WTC11 (cell line): ENCODE measurements around the gene HS3ST3A1. TPM values are rescaled to one million over a fixed set of nuclear protein-coding genes. Genes with fewer than 3 reads are reported as not detected.
A peak's percentile ranks its signal among the peaks of the same experiment; 100 is the strongest.

Experiments
- ATAC-seq: fragments of 200-7000 bp; cut with Tn5 transposase; 2 replicates; pipeline ENCODE4 v1.10.0; 2021; ENCODE audit warnings: mild to moderate bottlenecking, moderate library complexity
- CTCF ChIA-PET: fragments of 300-600 bp; sonication (Branson Sonifier 250); formaldehyde crosslinking; loops from one replicate; lab custom pipeline; 2021; ENCODE audit warnings: antibody characterized with exemption; lab: Charles Lee
- POLR2A ChIA-PET: fragments of 350-600 bp; sonication (Branson Sonifier 250); formaldehyde crosslinking; loops from one replicate; lab custom pipeline; 2021; ENCODE audit warnings: antibody characterized with exemption; lab: Charles Lee
- DNase-seq: peaks from one replicate; pipeline ENCODE4 v3.0.0; 2021; ENCODE audit warnings: low spot score
- H3K27ac Mint-ChIP-seq: 2 replicates; pipeline ENCODE4 v1.8.0; 2021; ENCODE audit warnings: mixed read lengths
- H3K27me3 Mint-ChIP-seq: 2 replicates; pipeline ENCODE4 v1.8.0; 2021; ENCODE audit warnings: low read depth, mild to moderate bottlenecking, moderate library complexity, mixed read lengths
- H3K36me3 Mint-ChIP-seq: 2 replicates; pipeline ENCODE4 v1.8.0; 2021; ENCODE audit warnings: mixed read lengths
- H3K4me1 Mint-ChIP-seq: 2 replicates; pipeline ENCODE4 v1.8.0; 2022; ENCODE audit warnings: mixed read lengths
- H3K4me3 Mint-ChIP-seq: 2 replicates; pipeline ENCODE4 v1.8.0; 2021; ENCODE audit warnings: mild to moderate bottlenecking, moderate library complexity, mixed read lengths
- H3K9me3 Mint-ChIP-seq: 2 replicates; pipeline ENCODE4 v1.8.0; 2021; ENCODE audit warnings: mixed read lengths
- CBFB ChIP-seq: sonication (generic); formaldehyde crosslinking; IDR thresholded peaks from 2 replicates; pipeline ENCODE4 v1.8.1; 2022; ENCODE audit warnings: mild to moderate bottlenecking, low read depth, missing genetic modification reagents
- CREB1 ChIP-seq: sonication (generic); formaldehyde crosslinking; IDR thresholded peaks from 2 replicates; pipeline ENCODE4 v1.8.0; 2023; ENCODE audit warnings: mild to moderate bottlenecking, missing genetic modification reagents
- CREM ChIP-seq: sonication (generic); formaldehyde crosslinking; IDR thresholded peaks from 2 replicates; pipeline ENCODE4 v1.8.1; 2022; ENCODE audit warnings: mild to moderate bottlenecking, missing genetic modification reagents, moderate library complexity
- ETV6 ChIP-seq: sonication (generic); formaldehyde crosslinking; IDR thresholded peaks from 2 replicates; pipeline ENCODE4 v1.8.1; 2022; ENCODE audit warnings: mild to moderate bottlenecking, missing genetic modification reagents
- GTF2I ChIP-seq: fragments of 250-450 bp; sonication (Bioruptor Pico); conservative IDR thresholded peaks from 2 replicates; pipeline ENCODE4 v1.4.0; 2021; ENCODE audit warnings: mild to moderate bottlenecking
- HMGA2 ChIP-seq: fragments of 250-450 bp; sonication (Bioruptor Pico); IDR thresholded peaks from 2 replicates; pipeline ENCODE4 v1.4.0; 2021; ENCODE audit warnings: mild to moderate bottlenecking, moderate library complexity
- JAZF1 ChIP-seq: fragments of 250-450 bp; sonication (Bioruptor Pico); IDR thresholded peaks from 2 replicates; pipeline ENCODE4 v1.9.0; 2021; ENCODE audit warnings: moderate library complexity, mild to moderate bottlenecking, inconsistent platforms
- KAT7 ChIP-seq: sonication (generic); formaldehyde crosslinking; IDR thresholded peaks from 2 replicates; pipeline ENCODE4 v1.8.1; 2023; ENCODE audit warnings: missing genetic modification reagents, mild to moderate bottlenecking, borderline replicate concordance
- RORB ChIP-seq: fragments of 250-450 bp; sonication (Bioruptor Pico); IDR thresholded peaks from 2 replicates; pipeline ENCODE4 v1.9.0; 2021; ENCODE audit warnings: mild to moderate bottlenecking
- SMAD3 ChIP-seq: sonication (generic); formaldehyde crosslinking; IDR thresholded peaks from 2 replicates; pipeline ENCODE4 v1.8.0; 2022; ENCODE audit warnings: missing genetic modification reagents, mild to moderate bottlenecking, borderline replicate concordance
- TEAD1 ChIP-seq: sonication (generic); formaldehyde crosslinking; IDR thresholded peaks from 2 replicates; pipeline ENCODE4 v1.8.0; 2022; ENCODE audit warnings: mild to moderate bottlenecking, missing genetic modification reagents
- ZNF219 ChIP-seq: sonication (generic); formaldehyde crosslinking; IDR thresholded peaks from 2 replicates; pipeline ENCODE4 v1.8.0; 2023; ENCODE audit warnings: missing genetic modification reagents, mild to moderate bottlenecking, borderline replicate concordance
- ZNF396 ChIP-seq: fragments of 250-450 bp; sonication (Bioruptor Pico); IDR thresholded peaks from 2 replicates; pipeline ENCODE4 v1.8.0; 2021; ENCODE audit warnings: mild to moderate bottlenecking, moderate library complexity, borderline replicate concordance
- ZNF416 ChIP-seq: fragments of 250-450 bp; sonication (Bioruptor Pico); IDR thresholded peaks from 2 replicates; pipeline ENCODE4 v1.9.0; 2021; ENCODE audit warnings: mild to moderate bottlenecking, inconsistent platforms
- total RNA-seq: library from RNA; stranded (reverse); gene quantifications from 3 replicates; pipeline ENCODE4 v1.2.3, GENCODE V29; 2021
- TF ChIP-seq, protein P1 (sequence below): sonication (generic); formaldehyde crosslinking; conservative IDR thresholded peaks from 2 replicates; pipeline ENCODE4 v1.8.1; 2022; ENCODE audit warnings: mild to moderate bottlenecking, missing genetic modification reagents
- TF ChIP-seq, protein P2 (sequence below): sonication (generic); formaldehyde crosslinking; IDR thresholded peaks from 2 replicates; pipeline ENCODE4 v1.8.1; 2022; ENCODE audit warnings: mild to moderate bottlenecking, moderate library complexity, missing genetic modification reagents
- TF ChIP-seq, protein P3 (sequence below): sonication (generic); formaldehyde crosslinking; IDR thresholded peaks from 2 replicates; pipeline ENCODE4 v1.8.0; 2022; ENCODE audit warnings: mild to moderate bottlenecking, missing genetic modification reagents
- TF ChIP-seq, protein P4 (sequence below): sonication (generic); formaldehyde crosslinking; conservative IDR thresholded peaks from 2 replicates; pipeline ENCODE4 v1.8.1; 2023; ENCODE audit warnings: mild to moderate bottlenecking, low read depth, missing genetic modification reagents, moderate library complexity
- TF ChIP-seq, protein P5 (sequence below): sonication (generic); formaldehyde crosslinking; IDR thresholded peaks from 2 replicates; pipeline ENCODE4 v1.8.1; 2023; ENCODE audit warnings: mild to moderate bottlenecking, moderate library complexity, missing genetic modification reagents
- TF ChIP-seq, protein P6 (sequence below): fragments of 250-450 bp; sonication (Bioruptor Pico); IDR thresholded peaks from 2 replicates; pipeline ENCODE4 v1.8.0; 2021; ENCODE audit warnings: mild to moderate bottlenecking
- TF ChIP-seq, protein P7 (sequence below): fragments of 250-450 bp; sonication (Bioruptor Pico); IDR thresholded peaks from 2 replicates; pipeline ENCODE4 v1.9.0; 2021; ENCODE audit warnings: moderate library complexity, mild to moderate bottlenecking, inconsistent platforms, borderline replicate concordance

HS3ST3A1 gene
- total RNA-seq, 1 experiment from 2014 or later: 9.7 TPM

DNA sequence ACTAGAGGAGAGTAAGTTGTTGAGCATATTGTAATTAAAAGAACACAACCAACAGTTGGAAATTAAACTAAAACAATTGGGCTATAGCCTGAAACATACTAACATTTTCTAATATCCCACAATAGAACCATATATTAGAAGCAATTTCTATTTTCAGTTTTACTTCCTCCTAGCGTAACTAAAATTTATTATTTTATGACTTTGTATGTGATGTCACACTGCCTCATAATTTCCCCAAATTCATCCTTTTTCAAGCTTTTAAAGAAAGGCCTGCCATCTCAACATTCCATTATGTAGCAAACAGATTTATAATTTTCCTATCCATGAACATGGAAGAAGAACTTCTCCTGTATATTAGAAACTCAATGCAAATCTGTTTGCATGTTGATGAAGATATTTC lies 110.2 kb downstream of the HS3ST3A1 start:
- peaks cover 15% of the 10 kb centered on the region for H3K4me1 Mint-ChIP-seq
- TF ChIP-seq ZNF416 (CRISPR knock-in tag) (no peak), CREB1 (no peak), HMGA2 (no peak), ETV6 (CRISPR knock-in tag) (no peak), JAZF1 (CRISPR knock-in tag) (no peak)
- TF ChIP-seq, protein P1, sequence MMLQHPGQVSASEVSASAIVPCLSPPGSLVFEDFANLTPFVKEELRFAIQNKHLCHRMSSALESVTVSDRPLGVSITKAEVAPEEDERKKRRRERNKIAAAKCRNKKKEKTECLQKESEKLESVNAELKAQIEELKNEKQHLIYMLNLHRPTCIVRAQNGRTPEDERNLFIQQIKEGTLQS (CRISPR knock-in tag): no peak
- TF ChIP-seq, protein P2, sequence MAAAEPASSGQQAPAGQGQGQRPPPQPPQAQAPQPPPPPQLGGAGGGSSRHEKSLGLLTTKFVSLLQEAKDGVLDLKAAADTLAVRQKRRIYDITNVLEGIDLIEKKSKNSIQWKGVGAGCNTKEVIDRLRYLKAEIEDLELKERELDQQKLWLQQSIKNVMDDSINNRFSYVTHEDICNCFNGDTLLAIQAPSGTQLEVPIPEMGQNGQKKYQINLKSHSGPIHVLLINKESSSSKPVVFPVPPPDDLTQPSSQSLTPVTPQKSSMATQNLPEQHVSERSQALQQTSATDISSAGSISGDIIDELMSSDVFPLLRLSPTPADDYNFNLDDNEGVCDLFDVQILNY: no peak
- TF ChIP-seq, protein P3, sequence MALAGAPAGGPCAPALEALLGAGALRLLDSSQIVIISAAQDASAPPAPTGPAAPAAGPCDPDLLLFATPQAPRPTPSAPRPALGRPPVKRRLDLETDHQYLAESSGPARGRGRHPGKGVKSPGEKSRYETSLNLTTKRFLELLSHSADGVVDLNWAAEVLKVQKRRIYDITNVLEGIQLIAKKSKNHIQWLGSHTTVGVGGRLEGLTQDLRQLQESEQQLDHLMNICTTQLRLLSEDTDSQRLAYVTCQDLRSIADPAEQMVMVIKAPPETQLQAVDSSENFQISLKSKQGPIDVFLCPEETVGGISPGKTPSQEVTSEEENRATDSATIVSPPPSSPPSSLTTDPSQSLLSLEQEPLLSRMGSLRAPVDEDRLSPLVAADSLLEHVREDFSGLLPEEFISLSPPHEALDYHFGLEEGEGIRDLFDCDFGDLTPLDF (CRISPR knock-in tag): no peak
- TF ChIP-seq, protein P4, sequence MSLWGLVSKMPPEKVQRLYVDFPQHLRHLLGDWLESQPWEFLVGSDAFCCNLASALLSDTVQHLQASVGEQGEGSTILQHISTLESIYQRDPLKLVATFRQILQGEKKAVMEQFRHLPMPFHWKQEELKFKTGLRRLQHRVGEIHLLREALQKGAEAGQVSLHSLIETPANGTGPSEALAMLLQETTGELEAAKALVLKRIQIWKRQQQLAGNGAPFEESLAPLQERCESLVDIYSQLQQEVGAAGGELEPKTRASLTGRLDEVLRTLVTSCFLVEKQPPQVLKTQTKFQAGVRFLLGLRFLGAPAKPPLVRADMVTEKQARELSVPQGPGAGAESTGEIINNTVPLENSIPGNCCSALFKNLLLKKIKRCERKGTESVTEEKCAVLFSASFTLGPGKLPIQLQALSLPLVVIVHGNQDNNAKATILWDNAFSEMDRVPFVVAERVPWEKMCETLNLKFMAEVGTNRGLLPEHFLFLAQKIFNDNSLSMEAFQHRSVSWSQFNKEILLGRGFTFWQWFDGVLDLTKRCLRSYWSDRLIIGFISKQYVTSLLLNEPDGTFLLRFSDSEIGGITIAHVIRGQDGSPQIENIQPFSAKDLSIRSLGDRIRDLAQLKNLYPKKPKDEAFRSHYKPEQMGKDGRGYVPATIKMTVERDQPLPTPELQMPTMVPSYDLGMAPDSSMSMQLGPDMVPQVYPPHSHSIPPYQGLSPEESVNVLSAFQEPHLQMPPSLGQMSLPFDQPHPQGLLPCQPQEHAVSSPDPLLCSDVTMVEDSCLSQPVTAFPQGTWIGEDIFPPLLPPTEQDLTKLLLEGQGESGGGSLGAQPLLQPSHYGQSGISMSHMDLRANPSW (CRISPR knock-in tag): no peak
- DNase-seq: no peak
- H3K9me3 Mint-ChIP-seq: no peaks in the 10 kb centered on the region
- H3K27me3 Mint-ChIP-seq: no peaks in the 10 kb centered on the region
- CTCF ChIA-PET: no interaction called here
- peaks cover 7% of the 10 kb centered on the region for H3K36me3 Mint-ChIP-seq
- no peak for ATAC-seq
- H3K27ac Mint-ChIP-seq: no peak overlapping the region
- H3K4me3 Mint-ChIP-seq: no peak overlapping the region
- POLR2A ChIA-PET: no interaction called here

DNA sequence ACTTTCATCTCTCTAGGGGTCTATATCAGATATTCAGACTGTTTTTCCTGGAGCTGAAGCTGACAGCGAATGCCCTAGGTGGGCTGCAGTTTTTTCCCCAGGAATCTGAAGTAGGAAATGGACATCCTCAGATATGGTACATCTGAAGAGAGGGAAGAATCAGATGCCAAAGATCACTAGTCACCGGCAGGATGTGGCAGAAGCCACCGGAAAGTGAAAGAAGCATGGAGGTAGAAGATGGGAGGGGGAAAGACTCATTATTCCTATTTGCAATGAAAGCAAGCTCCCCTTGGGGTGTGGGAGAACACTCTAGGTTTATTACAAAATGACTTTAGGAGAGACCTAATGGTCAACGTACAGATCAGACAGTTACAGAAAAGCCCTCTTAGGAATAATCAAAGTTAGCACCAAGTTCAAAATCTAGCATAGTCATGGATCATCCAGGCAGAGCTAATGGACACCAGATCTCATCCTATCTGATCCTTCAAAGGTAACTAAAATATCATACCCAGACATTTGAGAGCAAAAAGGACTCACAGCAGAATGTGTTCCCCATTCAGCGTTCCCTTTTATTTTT lies 110.7 kb downstream of the HS3ST3A1 start:
- Mint-ChIP-seq H3K4me1 (peaks cover 15% of the 10 kb centered on the region), H3K4me3 (no peak overlapping the region), H3K9me3 (no peaks in the 10 kb centered on the region), H3K27me3 (no peaks in the 10 kb centered on the region), H3K36me3 (peaks cover 7% of the 10 kb centered on the region), H3K27ac (peak overlapping the region; percentile 39; the same call in 1 of the 2 replicates)
- DNase-seq (no peak), ATAC-seq (no peak)
- TF ChIP-seq, protein P5, sequence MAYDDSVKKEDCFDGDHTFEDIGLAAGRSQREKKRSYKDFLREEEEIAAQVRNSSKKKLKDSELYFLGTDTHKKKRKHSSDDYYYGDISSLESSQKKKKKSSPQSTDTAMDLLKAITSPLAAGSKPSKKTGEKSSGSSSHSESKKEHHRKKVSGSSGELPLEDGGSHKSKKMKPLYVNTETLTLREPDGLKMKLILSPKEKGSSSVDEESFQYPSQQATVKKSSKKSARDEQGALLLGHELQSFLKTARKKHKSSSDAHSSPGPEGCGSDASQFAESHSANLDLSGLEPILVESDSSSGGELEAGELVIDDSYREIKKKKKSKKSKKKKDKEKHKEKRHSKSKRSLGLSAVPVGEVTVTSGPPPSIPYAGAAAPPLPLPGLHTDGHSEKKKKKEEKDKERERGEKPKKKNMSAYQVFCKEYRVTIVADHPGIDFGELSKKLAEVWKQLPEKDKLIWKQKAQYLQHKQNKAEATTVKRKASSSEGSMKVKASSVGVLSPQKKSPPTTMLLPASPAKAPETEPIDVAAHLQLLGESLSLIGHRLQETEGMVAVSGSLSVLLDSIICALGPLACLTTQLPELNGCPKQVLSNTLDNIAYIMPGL (CRISPR knock-in tag): no peak
- TF ChIP-seq CREM (CRISPR knock-in tag): no peak
- TF ChIP-seq CBFB (CRISPR knock-in tag): no peak
- TF ChIP-seq RORB: no peak
- TF ChIP-seq KAT7 (CRISPR knock-in tag): no peak
- POLR2A ChIA-PET: interaction anchor here (0.5 kb wide), 1 partner anchor 143 kb away, joined by 3 read pairs; no protein-coding TSS in a partner anchor
- CTCF ChIA-PET: interaction anchor here (0.8 to 0.9 kb wide), 2 partner anchors 9 to 16 kb away, joined by 3 read pairs; no protein-coding TSS in a partner anchor

DNA sequence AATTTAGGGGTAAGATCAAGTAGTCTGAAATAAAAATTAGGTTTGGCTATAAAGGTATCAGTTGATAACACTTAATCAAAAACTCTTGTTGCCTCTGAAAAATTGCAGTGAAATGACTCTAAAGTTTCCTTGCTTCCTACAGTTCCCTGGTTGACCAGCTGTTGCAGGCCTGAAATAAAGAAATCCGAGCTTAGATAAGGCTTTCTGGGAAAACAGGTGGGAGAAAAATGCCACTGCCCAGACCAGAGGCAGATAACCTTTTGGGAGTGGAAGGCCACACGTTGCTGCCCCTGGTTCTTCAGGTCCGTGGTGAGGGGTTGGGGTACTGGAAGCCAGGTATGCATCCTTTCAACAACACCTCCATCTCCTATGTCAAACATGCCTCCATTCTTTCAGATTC lies 111.3 kb downstream of the HS3ST3A1 start:
- DNase-seq: no peak
- CTCF ChIA-PET: interaction anchor here (0.8 to 0.9 kb wide), 2 partner anchors 9 to 16 kb away, joined by 3 read pairs; no protein-coding TSS in a partner anchor
- TF ChIP-seq CREM (CRISPR knock-in tag): no peak
- no peak for TF ChIP-seq HMGA2
- TF ChIP-seq CBFB (CRISPR knock-in tag): no peak
- TF ChIP-seq, protein P6, sequence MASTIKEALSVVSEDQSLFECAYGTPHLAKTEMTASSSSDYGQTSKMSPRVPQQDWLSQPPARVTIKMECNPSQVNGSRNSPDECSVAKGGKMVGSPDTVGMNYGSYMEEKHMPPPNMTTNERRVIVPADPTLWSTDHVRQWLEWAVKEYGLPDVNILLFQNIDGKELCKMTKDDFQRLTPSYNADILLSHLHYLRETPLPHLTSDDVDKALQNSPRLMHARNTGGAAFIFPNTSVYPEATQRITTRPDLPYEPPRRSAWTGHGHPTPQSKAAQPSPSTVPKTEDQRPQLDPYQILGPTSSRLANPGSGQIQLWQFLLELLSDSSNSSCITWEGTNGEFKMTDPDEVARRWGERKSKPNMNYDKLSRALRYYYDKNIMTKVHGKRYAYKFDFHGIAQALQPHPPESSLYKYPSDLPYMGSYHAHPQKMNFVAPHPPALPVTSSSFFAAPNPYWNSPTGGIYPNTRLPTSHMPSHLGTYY (CRISPR knock-in tag): no peak
- no peak for TF ChIP-seq ZNF396 (CRISPR knock-in tag)
- TF ChIP-seq SMAD3 (CRISPR knock-in tag): no peak
- TF ChIP-seq TEAD1 (CRISPR knock-in tag): no peak
- TF ChIP-seq ZNF219 (CRISPR knock-in tag): no peak
- no peak for TF ChIP-seq GTF2I (CRISPR knock-in tag)
- TF ChIP-seq ETV6 (CRISPR knock-in tag): no peak
- TF ChIP-seq, protein P7, sequence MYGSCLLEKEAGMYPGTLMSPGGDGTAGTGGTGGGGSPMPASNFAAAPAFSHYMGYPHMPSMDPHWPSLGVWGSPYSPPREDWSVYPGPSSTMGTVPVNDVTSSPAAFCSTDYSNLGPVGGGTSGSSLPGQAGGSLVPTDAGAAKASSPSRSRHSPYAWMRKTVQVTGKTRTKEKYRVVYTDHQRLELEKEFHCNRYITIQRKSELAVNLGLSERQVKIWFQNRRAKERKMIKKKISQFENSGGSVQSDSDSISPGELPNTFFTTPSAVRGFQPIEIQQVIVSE (CRISPR knock-in tag): no peak

More for the DNA sequence above, 111.3 kb downstream of the HS3ST3A1 start:
- H3K27me3 Mint-ChIP-seq: no peaks in the 10 kb centered on the region
- H3K36me3 Mint-ChIP-seq: peaks cover 3% of the 10 kb centered on the region; the same call in 1 of the 2 replicates
- no peak; the same call in 1 of the 2 replicates for ATAC-seq
- H3K4me1 Mint-ChIP-seq: peaks cover 15% of the 10 kb centered on the region
- POLR2A ChIA-PET: interaction anchor here (0.5 to 1.0 kb wide), 2 partner anchors 17 to 142 kb away, joined by 3 to 4 read pairs; no protein-coding TSS in a partner anchor
- H3K9me3 Mint-ChIP-seq: peaks cover under 1% of the 10 kb centered on the region; the same call in 1 of the 2 replicates
- H3K4me3 Mint-ChIP-seq: no peak overlapping the region
- H3K27ac Mint-ChIP-seq: no peak overlapping the region
